ENCODE data around the gene ERP29.

The ERP29 gene

GRCh38 chr12:112011685-112012084 is 1.5 kb upstream of the ERP29 start:
- Mint-ChIP-seq H3K4me3 (peak overlapping the region; percentile 83), H3K4me1 (peaks cover 30% of the 10 kb centered on the region), H3K27me3 (no peaks in the 10 kb centered on the region), H3K9me3 (peaks cover 7% of the 10 kb centered on the region), H3K36me3 (peaks cover 13% of the 10 kb centered on the region), H3K27ac (peak overlapping the region; percentile 97)
- ATAC-seq (ENCODE audit: low read depth) (no peak), DNase-seq (ENCODE audit: low spot score in 2 of 2) (no peak)

- H3K36me3 Mint-ChIP-seq, result peaks cover 22% of the 10 kb centered on the region
- H3K9me3 Mint-ChIP-seq, result peaks cover 7% of the 10 kb centered on the region
- peaks cover 42% of the 10 kb centered on the region for H3K4me1 Mint-ChIP-seq
- peak overlapping the region; percentile 83 for H3K4me3 Mint-ChIP-seq
- ATAC-seq (ENCODE audit: low read depth) (peak; percentile 37), DNase-seq (ENCODE audit: low spot score in 2 of 2) (peak; percentile 46 to 47)
- H3K27me3 Mint-ChIP-seq, result no peaks in the 10 kb centered on the region
- H3K27ac Mint-ChIP-seq, result peak overlapping the region; percentile 97
Observed at GRCh38 chr12:112013601-112014402, 576 bp downstream of the ERP29 start.

- Mint-ChIP-seq H3K36me3 (peaks cover 21% of the 10 kb centered on the region), H3K4me1 (peaks cover 54% of the 10 kb centered on the region), H3K27me3 (no peaks in the 10 kb centered on the region), H3K4me3 (peak overlapping the region; percentile 58), H3K9me3 (peaks cover 7% of the 10 kb centered on the region), H3K27ac (peak overlapping the region; percentile 97)
- ATAC-seq (ENCODE audit: low read depth), result no peak
- DNase-seq (ENCODE audit: low spot score in 2 of 2), result no peak
Observed at GRCh38 chr12:112015938-112016337, 2.7 kb downstream of the ERP29 start.

- H3K9me3 Mint-ChIP-seq, result peaks cover 7% of the 10 kb centered on the region
- DNase-seq (ENCODE audit: low spot score in 2 of 2) (no peak), ATAC-seq (ENCODE audit: low read depth) (no peak)
- no peaks in the 10 kb centered on the region for H3K27me3 Mint-ChIP-seq
- peaks cover 27% of the 10 kb centered on the region for H3K36me3 Mint-ChIP-seq
- no peak overlapping the region for H3K4me3 Mint-ChIP-seq
- peak overlapping the region; percentile 29 for H3K27ac Mint-ChIP-seq
- peaks cover 49% of the 10 kb centered on the region for H3K4me1 Mint-ChIP-seq
Observed at GRCh38 chr12:112017041-112017440, 3.8 kb downstream of the ERP29 start.

GRCh38 chr12:112018571-112019237 is 5.5 kb downstream of the ERP29 start:
- no peaks in the 10 kb centered on the region for H3K27me3 Mint-ChIP-seq

GRCh38 chr12:112020947-112021457 is 7.8 kb downstream of the ERP29 start:
- H3K9me3 Mint-ChIP-seq, result peaks cover 2% of the 10 kb centered on the region
- DNase-seq (ENCODE audit: low spot score in 2 of 2) (no peak), ATAC-seq (ENCODE audit: low read depth) (no peak)
- H3K36me3 Mint-ChIP-seq, result peaks cover 37% of the 10 kb centered on the region
- H3K27me3 Mint-ChIP-seq, result no peaks in the 10 kb centered on the region
- H3K27ac Mint-ChIP-seq, result no peak overlapping the region
- H3K4me3 Mint-ChIP-seq, result no peak overlapping the region
- peaks cover 45% of the 10 kb centered on the region for H3K4me1 Mint-ChIP-seq

More at GRCh38 chr12:112018571-112019237, 5.5 kb downstream of the ERP29 start:
- peaks cover 7% of the 10 kb centered on the region for H3K9me3 Mint-ChIP-seq
- no peak for DNase-seq (ENCODE audit: low spot score in 2 of 2)
- no peak overlapping the region for H3K4me3 Mint-ChIP-seq
- H3K4me1 Mint-ChIP-seq, result peaks cover 54% of the 10 kb centered on the region
- H3K36me3 Mint-ChIP-seq, result peaks cover 34% of the 10 kb centered on the region
- H3K27ac Mint-ChIP-seq, result peak overlapping the region; percentile 74
- ATAC-seq (ENCODE audit: low read depth), result no peak

GRCh38 chr12:112022241-112023016 is 9.2 kb downstream of the ERP29 start:
- DNase-seq (ENCODE audit: low spot score in 2 of 2) (no peak), ATAC-seq (ENCODE audit: low read depth) (no peak)
- Mint-ChIP-seq H3K4me1 (peaks cover 39% of the 10 kb centered on the region), H3K4me3 (no peak overlapping the region), H3K9me3 (no peaks in the 10 kb centered on the region), H3K27me3 (no peaks in the 10 kb centered on the region), H3K36me3 (peaks cover 30% of the 10 kb centered on the region), H3K27ac (peak overlapping the region; percentile 67)

GRCh38 chr12:112023759-112024396 is 10.7 kb downstream of the ERP29 start:
- DNase-seq (ENCODE audit: low spot score in 2 of 2) (no peak), ATAC-seq (ENCODE audit: low read depth) (no peak)
- no peak overlapping the region for H3K4me3 Mint-ChIP-seq
- H3K4me1 Mint-ChIP-seq, result peaks cover 35% of the 10 kb centered on the region
- H3K27ac Mint-ChIP-seq, result no peak overlapping the region
- H3K27me3 Mint-ChIP-seq, result no peaks in the 10 kb centered on the region
- peaks cover 28% of the 10 kb centered on the region for H3K36me3 Mint-ChIP-seq
- no peaks in the 10 kb centered on the region for H3K9me3 Mint-ChIP-seq

GRCh38 chr12:112025808-112026375 is 12.7 kb downstream of the ERP29 start:
- ATAC-seq (ENCODE audit: low read depth) (peak; percentile 51), DNase-seq (ENCODE audit: low spot score in 2 of 2) (no peak)
- Mint-ChIP-seq H3K9me3 (no peaks in the 10 kb centered on the region), H3K4me3 (peak overlapping the region; percentile 2), H3K36me3 (peaks cover 34% of the 10 kb centered on the region), H3K27ac (peak overlapping the region; percentile 90), H3K27me3 (no peaks in the 10 kb centered on the region), H3K4me1 (peaks cover 25% of the 10 kb centered on the region)

- Mint-ChIP-seq H3K36me3 (peaks cover 32% of the 10 kb centered on the region), H3K4me1 (peaks cover 16% of the 10 kb centered on the region), H3K9me3 (no peaks in the 10 kb centered on the region), H3K4me3 (no peak overlapping the region), H3K27ac (peak overlapping the region; percentile 23), H3K27me3 (no peaks in the 10 kb centered on the region)
- ATAC-seq (ENCODE audit: low read depth) (no peak), DNase-seq (ENCODE audit: low spot score in 2 of 2) (no peak)
Observed at GRCh38 chr12:112029301-112029700, 16.1 kb downstream of the ERP29 start.

GRCh38 chr12:112031472-112031871 is 18.2 kb downstream of the ERP29 start:
- Mint-ChIP-seq H3K27ac (peak overlapping the region; percentile 80), H3K4me3 (no peak overlapping the region), H3K9me3 (no peaks in the 10 kb centered on the region), H3K4me1 (peaks cover 10% of the 10 kb centered on the region), H3K36me3 (peaks cover 25% of the 10 kb centered on the region), H3K27me3 (no peaks in the 10 kb centered on the region)
- no peak for ATAC-seq (ENCODE audit: low read depth)
- no peak for DNase-seq (ENCODE audit: low spot score in 2 of 2)

- Mint-ChIP-seq H3K27me3 (no peaks in the 10 kb centered on the region), H3K36me3 (peaks cover 25% of the 10 kb centered on the region), H3K4me3 (no peak overlapping the region), H3K9me3 (no peaks in the 10 kb centered on the region), H3K4me1 (peaks cover 10% of the 10 kb centered on the region), H3K27ac (no peak overlapping the region)
- no peak for ATAC-seq (ENCODE audit: low read depth)
- no peak for DNase-seq (ENCODE audit: low spot score in 2 of 2)
Observed at GRCh38 chr12:112032292-112032691, 19.1 kb downstream of the ERP29 start.

GRCh38 chr12:112035219-112035785 is 22.1 kb downstream of the ERP29 start:
- H3K27me3 Mint-ChIP-seq, result no peaks in the 10 kb centered on the region
- no peak overlapping the region for H3K4me3 Mint-ChIP-seq
- H3K4me1 Mint-ChIP-seq, result peaks cover 3% of the 10 kb centered on the region
- ATAC-seq (ENCODE audit: low read depth) (no peak), DNase-seq (ENCODE audit: low spot score in 2 of 2) (no peak)
- no peaks in the 10 kb centered on the region for H3K9me3 Mint-ChIP-seq
- peaks cover 36% of the 10 kb centered on the region for H3K36me3 Mint-ChIP-seq
- no peak overlapping the region for H3K27ac Mint-ChIP-seq
